ENCODE results near the gene LRCH4.
"Not testable (repeated sequence)": the region's sequence is repeated elsewhere in the genome, so short reads cannot be mapped to it uniquely, and the experiment has no call there.

Gene LRCH4

GRCh38 chr7:100543586-100543985 is 42.3 kb downstream of the LRCH4 start:
- no peak for DNase-seq

DNA sequence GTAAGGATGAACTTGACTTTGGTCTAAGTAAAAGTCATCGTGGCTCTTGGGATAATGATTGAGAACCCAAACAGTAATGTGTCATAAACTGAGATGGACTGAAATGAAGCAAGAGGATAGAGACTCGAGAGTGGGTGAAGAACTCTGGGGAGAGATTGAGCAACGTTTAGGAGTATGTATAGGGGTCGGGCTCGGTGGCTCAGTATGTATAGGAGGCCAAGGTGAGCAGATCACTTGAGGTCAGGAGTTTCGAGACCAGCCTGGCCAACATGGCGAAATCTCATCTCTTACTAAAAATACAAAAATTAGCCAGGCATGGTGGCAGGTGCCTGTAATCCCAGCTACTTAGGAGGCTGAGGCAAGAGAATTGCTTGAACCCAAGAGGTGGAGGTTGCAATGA is 44.6 kb downstream of the LRCH4 start:
- DNase-seq: not testable (repeated sequence)

DNA sequence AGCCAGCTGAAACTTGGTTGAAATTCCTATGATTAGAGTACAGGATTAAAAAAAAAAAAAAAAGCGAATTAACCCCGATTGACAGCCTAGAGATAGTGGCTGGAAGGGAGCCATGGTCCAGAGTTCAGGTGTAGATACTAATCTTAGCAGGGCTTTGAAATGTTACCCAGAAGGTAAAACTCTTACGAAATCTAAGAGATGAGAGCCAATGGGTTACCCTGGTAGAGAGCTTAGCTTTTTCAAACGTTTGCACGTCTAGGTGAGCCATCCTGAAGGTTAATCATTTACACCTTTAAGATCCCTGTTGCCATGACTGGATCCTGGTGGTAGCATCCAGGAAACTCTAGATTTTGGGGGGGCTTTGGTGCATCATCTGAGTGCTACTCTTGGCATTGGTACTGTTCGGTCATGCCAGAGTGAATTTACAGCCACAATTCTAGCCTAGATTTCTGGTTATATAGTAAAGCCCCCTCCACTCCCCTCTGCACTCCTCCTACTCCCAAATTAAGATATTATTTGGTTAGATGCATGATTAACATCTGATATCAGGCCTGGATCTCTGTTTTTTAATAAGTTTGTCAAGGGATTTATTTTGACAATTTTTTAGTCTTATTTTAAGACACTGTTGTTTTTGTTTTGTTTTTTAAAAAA is 45.7 kb downstream of the LRCH4 start:
- no peak for DNase-seq

- DNase-seq: no peak
These were observed 46.4 kb downstream of the LRCH4 start for GRCh38 chr7:100539436-100540006.

DNA sequence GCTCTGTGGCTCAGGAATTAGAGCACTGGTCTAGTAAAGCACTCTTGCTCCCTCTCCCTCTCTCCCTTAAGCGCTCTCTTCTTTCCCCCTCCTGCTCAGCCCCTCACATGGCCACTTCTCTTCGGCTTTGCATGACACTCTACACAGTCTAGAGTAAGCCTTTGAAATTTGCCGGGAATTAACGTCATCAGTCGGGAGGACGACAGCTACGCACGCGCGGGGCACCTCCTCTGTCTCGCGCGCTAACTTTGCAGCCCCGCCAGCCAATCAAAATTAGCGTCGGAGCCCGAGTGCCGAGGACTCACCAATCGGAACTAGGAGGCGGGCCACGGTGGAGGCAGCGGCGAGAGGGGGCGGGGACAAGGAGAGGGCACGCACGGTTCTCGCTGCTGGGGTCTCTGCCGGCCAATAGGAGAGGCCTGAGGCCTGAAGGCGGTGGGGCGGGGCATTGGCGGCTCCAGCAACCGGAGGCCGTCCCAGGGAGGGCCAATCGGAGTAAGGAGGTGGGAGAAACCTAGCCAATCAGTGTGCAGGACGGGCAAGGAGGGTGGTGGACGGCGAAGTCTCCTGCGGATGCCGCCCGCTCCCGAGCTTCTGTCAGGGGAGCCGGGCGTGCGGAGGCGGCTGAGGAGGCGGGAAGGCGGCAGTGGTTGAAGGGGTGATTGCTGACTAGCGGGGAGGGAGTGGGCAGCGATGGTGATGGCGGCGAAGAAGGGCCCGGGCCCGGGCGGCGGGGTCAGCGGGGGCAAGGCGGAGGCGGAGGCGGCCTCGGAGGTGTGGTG is 47.1 kb downstream of the LRCH4 start, which contains the start of gene AGFG2:
AGFG2 (plus strand) TSS at position 550 of the 782 bp plus-strand sequence; CDS start at position 694, 144 bp downstream.
- DNase-seq: peak; percentile 100

DNA sequence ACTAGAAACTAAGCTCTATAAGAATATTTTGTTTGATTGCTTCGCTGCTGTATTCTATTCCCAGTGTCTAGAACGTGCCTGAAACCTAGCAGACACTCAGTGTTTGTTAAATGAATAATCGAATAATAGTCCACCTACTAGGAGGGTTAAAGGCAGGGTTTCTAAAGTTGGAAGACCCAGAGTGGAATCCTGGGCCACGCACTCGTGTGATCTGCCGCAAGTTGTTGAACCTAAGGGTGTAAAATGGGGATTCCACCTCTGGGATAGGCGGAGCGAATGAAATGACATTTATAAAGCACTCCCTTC is 47.6 kb downstream of the LRCH4 start:
- no peak for DNase-seq

DNA sequence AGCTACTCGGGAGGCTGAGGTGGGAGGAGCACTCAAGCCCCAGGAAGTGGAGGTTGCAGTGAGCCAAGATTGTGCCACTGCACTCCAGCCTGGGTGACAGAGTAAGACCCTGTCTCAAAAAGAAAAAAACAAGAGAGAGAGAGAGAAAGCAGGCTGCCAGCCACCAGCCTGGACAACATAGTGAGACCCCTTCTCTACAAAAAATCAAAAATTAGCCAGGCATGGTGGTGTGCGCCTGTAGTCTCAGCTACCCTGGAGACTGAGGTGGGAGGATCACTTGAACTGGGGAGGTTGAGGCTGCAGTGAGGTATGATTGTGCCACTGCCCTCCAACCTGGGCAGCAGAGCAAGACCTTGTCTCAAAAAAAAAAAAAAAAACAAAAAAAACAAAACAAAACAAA is 49.2 kb downstream of the LRCH4 start:
- DNase-seq: not testable (repeated sequence)

- not testable (repeated sequence) for DNase-seq
These were observed 49.9 kb downstream of the LRCH4 start for GRCh38 chr7:100535982-100536381.

- DNase-seq: no peak
These were observed 53.5 kb downstream of the LRCH4 start for GRCh38 chr7:100532165-100533022.

- not testable (repeated sequence) for DNase-seq
These were observed 57.6 kb downstream of the LRCH4 start for GRCh38 chr7:100528108-100528866.

All from effector CD4-positive, alpha-beta T cell (primary cell).